ENCODE measurements around the gene C1GALT1C1.

DNA sequence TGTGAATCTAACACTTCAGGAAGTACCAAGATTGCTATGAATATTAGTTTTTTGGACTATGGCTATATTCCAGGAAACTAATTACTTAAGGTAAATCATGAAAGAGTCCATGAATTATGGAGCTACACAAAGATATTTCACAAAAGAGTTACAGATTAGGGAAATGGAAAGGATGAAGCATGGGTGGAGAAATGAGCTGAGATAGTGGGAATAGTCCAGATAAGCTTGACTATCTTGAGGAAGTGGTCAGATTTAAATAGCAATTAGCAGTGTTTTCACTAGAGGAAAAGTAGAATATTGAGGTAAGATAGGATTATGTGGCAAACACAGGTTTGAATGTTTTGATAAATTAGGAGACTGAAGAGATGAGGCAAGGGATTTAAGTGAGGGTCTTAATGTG is 42.1 kb upstream of the C1GALT1C1 start:
- TF ChIP-seq, protein P1, sequence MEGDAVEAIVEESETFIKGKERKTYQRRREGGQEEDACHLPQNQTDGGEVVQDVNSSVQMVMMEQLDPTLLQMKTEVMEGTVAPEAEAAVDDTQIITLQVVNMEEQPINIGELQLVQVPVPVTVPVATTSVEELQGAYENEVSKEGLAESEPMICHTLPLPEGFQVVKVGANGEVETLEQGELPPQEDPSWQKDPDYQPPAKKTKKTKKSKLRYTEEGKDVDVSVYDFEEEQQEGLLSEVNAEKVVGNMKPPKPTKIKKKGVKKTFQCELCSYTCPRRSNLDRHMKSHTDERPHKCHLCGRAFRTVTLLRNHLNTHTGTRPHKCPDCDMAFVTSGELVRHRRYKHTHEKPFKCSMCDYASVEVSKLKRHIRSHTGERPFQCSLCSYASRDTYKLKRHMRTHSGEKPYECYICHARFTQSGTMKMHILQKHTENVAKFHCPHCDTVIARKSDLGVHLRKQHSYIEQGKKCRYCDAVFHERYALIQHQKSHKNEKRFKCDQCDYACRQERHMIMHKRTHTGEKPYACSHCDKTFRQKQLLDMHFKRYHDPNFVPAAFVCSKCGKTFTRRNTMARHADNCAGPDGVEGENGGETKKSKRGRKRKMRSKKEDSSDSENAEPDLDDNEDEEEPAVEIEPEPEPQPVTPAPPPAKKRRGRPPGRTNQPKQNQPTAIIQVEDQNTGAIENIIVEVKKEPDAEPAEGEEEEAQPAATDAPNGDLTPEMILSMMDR (IDR thresholded peaks at IDR 0.05; ENCODE audit: low read depth, low read length), result no peak
- no peak for TF ChIP-seq EZH2phosphoT487 (IDR thresholded peaks at IDR 0.05; ENCODE audit: low read depth)
